ENCODE data around the gene TRPV4.

DNA sequence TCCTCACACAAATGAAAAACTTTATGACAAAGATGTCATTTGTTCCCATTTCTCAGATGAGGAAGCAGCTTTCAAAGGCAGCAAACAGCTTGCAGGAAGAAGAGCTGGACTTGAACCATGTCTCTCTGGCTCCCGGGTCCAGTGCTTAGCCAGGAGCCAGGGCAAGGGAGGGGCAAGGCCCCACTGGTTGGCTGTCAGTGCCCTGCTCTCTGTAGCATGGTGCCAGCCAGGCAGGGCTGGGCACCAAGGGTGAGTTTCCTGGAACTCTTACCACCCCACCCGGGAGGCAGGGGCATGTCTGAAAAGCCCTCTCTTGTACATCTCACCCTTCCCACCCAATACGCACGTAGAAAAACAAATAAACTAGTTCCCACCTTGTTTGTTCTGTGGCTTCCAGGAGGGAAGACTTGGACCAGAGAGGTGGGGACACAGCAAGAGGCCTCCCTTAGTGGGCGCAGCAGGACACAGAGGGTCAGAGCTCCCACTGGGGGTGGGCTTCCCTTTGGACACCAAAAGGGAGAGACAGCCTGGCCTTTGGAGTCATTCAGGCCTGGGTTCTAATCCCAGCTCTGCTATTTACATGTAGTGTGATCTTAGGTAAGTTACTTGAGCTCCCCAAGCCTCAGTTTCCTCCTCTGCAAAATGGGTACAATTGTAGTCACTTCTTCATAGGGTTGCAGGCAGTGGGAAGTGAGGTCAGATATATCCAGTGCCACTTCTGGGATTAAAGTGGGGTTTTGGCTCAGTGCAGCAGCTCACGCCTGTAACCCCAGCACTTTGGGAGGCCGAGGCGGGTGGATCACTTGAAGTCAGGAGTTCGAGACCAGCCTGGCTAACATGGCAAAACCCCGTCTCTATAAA lies 17.2 kb downstream of the TRPV4 start:
- TF ChIP-seq CTCF (conservative IDR thresholded peaks at IDR 0.05; ENCODE audit: low read depth in 2 of 2) (no peak), ZNF114 (CRISPR knock-in tag; IDR thresholded peaks at IDR 0.05) (no peak), EZH2phosphoT487 (IDR thresholded peaks at IDR 0.05; ENCODE audit: unreplicated experiment) (no peak)
- TF ChIP-seq, protein P1, sequence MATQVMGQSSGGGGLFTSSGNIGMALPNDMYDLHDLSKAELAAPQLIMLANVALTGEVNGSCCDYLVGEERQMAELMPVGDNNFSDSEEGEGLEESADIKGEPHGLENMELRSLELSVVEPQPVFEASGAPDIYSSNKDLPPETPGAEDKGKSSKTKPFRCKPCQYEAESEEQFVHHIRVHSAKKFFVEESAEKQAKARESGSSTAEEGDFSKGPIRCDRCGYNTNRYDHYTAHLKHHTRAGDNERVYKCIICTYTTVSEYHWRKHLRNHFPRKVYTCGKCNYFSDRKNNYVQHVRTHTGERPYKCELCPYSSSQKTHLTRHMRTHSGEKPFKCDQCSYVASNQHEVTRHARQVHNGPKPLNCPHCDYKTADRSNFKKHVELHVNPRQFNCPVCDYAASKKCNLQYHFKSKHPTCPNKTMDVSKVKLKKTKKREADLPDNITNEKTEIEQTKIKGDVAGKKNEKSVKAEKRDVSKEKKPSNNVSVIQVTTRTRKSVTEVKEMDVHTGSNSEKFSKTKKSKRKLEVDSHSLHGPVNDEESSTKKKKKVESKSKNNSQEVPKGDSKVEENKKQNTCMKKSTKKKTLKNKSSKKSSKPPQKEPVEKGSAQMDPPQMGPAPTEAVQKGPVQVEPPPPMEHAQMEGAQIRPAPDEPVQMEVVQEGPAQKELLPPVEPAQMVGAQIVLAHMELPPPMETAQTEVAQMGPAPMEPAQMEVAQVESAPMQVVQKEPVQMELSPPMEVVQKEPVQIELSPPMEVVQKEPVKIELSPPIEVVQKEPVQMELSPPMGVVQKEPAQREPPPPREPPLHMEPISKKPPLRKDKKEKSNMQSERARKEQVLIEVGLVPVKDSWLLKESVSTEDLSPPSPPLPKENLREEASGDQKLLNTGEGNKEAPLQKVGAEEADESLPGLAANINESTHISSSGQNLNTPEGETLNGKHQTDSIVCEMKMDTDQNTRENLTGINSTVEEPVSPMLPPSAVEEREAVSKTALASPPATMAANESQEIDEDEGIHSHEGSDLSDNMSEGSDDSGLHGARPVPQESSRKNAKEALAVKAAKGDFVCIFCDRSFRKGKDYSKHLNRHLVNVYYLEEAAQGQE (IDR thresholded peaks at IDR 0.05; ENCODE audit: unreplicated experiment) = no peak
- TF ChIP-seq, protein P2, sequence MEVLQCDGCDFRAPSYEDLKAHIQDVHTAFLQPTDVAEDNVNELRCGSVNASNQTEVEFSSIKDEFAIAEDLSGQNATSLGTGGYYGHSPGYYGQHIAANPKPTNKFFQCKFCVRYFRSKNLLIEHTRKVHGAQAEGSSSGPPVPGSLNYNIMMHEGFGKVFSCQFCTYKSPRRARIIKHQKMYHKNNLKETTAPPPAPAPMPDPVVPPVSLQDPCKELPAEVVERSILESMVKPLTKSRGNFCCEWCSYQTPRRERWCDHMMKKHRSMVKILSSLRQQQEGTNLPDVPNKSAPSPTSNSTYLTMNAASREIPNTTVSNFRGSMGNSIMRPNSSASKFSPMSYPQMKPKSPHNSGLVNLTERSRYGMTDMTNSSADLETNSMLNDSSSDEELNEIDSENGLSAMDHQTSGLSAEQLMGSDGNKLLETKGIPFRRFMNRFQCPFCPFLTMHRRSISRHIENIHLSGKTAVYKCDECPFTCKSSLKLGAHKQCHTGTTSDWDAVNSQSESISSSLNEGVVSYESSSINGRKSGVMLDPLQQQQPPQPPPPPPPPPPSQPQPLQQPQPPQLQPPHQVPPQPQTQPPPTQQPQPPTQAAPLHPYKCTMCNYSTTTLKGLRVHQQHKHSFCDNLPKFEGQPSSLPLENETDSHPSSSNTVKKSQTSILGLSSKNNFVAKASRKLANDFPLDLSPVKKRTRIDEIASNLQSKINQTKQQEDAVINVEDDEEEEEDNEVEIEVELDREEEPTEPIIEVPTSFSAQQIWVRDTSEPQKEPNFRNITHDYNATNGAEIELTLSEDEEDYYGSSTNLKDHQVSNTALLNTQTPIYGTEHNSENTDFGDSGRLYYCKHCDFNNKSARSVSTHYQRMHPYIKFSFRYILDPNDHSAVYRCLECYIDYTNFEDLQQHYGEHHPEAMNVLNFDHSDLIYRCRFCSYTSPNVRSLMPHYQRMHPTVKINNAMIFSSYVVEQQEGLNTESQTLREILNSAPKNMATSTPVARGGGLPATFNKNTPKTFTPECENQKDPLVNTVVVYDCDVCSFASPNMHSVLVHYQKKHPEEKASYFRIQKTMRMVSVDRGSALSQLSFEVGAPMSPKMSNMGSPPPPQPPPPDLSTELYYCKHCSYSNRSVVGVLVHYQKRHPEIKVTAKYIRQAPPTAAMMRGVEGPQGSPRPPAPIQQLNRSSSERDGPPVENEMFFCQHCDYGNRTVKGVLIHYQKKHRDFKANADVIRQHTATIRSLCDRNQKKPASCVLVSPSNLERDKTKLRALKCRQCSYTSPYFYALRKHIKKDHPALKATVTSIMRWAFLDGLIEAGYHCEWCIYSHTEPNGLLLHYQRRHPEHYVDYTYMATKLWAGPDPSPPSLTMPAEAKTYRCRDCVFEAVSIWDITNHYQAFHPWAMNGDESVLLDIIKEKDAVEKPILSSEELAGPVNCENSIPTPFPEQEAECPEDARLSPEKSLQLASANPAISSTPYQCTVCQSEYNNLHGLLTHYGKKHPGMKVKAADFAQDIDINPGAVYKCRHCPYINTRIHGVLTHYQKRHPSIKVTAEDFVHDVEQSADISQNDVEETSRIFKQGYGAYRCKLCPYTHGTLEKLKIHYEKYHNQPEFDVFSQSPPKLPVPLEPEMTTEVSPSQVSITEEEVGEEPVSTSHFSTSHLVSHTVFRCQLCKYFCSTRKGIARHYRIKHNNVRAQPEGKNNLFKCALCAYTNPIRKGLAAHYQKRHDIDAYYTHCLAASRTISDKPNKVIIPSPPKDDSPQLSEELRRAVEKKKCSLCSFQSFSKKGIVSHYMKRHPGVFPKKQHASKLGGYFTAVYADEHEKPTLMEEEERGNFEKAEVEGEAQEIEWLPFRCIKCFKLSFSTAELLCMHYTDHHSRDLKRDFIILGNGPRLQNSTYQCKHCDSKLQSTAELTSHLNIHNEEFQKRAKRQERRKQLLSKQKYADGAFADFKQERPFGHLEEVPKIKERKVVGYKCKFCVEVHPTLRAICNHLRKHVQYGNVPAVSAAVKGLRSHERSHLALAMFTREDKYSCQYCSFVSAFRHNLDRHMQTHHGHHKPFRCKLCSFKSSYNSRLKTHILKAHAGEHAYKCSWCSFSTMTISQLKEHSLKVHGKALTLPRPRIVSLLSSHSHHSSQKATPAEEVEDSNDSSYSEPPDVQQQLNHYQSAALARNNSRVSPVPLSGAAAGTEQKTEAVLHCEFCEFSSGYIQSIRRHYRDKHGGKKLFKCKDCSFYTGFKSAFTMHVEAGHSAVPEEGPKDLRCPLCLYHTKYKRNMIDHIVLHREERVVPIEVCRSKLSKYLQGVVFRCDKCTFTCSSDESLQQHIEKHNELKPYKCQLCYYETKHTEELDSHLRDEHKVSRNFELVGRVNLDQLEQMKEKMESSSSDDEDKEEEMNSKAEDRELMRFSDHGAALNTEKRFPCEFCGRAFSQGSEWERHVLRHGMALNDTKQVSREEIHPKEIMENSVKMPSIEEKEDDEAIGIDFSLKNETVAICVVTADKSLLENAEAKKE (CRISPR knock-in tag; IDR thresholded peaks at IDR 0.05) = no peak

Data from GM23338 (cell line).